H1 (cell line): ENCODE measurements around the gene GMFB. TPM values are rescaled to one million over a fixed set of nuclear protein-coding genes. Genes with fewer than 3 reads are reported as not detected.

Experiments used
- CTCF ChIA-PET: fragments of 300-600 bp; sonication (Branson Sonifier 250); formaldehyde crosslinking; loops from one replicate; lab custom pipeline; 2021; ENCODE audit not compliant: partially characterized antibody; lab: Charles Lee
- POLR2A ChIA-PET: fragments of 300-600 bp; sonication (Branson Sonifier 250); formaldehyde crosslinking; loops from one replicate; lab custom pipeline; 2021; ENCODE audit warnings: inconsistent platforms; ENCODE audit not compliant: partially characterized antibody; lab: Charles Lee
- DNase-seq, 2 experiments: peaks; one replicate each; pipeline versions ENCODE4 v3.0.0 to v3.0.0-alpha.2; 2010 to 2022; ENCODE audit warnings: low spot score in 2 of 2, low read depth in 1 of 2, mixed read lengths in 1 of 2
- FAIRE-seq: peaks from 2 replicates; lab custom pipeline; 2011; peaks lifted over from hg19 to GRCh38; lab: Jason Lieb, UNC
- H2AFZ ChIP-seq: 2 replicates; pipeline ENCODE4 v1.8.1; 2012; ENCODE audit warnings: low read length, inconsistent platforms
- H2AK5ac ChIP-seq: 2 replicates; pipeline ENCODE4 v1.6.1; 2013; ENCODE audit warnings: low read depth, low read length
- H2BK120ac ChIP-seq: replicated peaks from 2 replicates; pipeline ENCODE3; 2013; ENCODE audit warnings: low read depth, low read length, inconsistent platforms
- H2BK12ac ChIP-seq: 2 replicates; pipeline ENCODE4 v1.6.1; 2013; ENCODE audit warnings: low read depth, low read length
- H2BK15ac ChIP-seq: 2 replicates; pipeline ENCODE4 v1.6.1; 2013; ENCODE audit warnings: low read length
- H2BK20ac ChIP-seq: 2 replicates; pipeline ENCODE4 v1.6.1; 2013; ENCODE audit warnings: low read length
- H2BK5ac ChIP-seq: 2 replicates; pipeline ENCODE4 v1.6.1; 2013; ENCODE audit warnings: low read depth, low read length
- H3K14ac ChIP-seq: 2 replicates; pipeline ENCODE4 v1.6.1; 2013; ENCODE audit warnings: inconsistent platforms; ENCODE audit not compliant: insufficient read length
- H3K18ac ChIP-seq: 2 replicates; pipeline ENCODE4 v1.6.1; 2013; ENCODE audit warnings: low read length; ENCODE audit errors: extremely low read depth
- H3K23ac ChIP-seq: 2 replicates; pipeline ENCODE4 v1.6.1; 2013; ENCODE audit warnings: inconsistent platforms; ENCODE audit not compliant: insufficient read length
- H3K23me2 ChIP-seq: 2 replicates; pipeline ENCODE4 v1.6.1; 2013; ENCODE audit warnings: low read depth, low read length
- H3K27ac ChIP-seq: 2 replicates; pipeline ENCODE4 v1.6.1; 2011; ENCODE audit warnings: low read depth, low read length, inconsistent platforms
- H3K27me3 ChIP-seq, 4 experiments: replicated peaks in 1 of 4; 1 replicate in 1 of 4; 2 replicates in 3 of 4; pipeline versions ENCODE4 v1.6.1 to v1.8.1; 2011 to 2013; ENCODE audit warnings: low read length in 3 of 4, mild to moderate bottlenecking in 3 of 4, inconsistent platforms in 2 of 4, mixed read lengths in 2 of 4, moderate library complexity in 1 of 4; ENCODE audit not compliant: control insufficient read depth in 3 of 4, insufficient read depth in 3 of 4; ENCODE audit errors: extremely low read depth in 1 of 4
- H3K36me3 ChIP-seq, 4 experiments: 2 replicates each; pipeline versions ENCODE4 v1.6.1 to v1.8.1; 2011 to 2013; ENCODE audit warnings: mild to moderate bottlenecking in 4 of 4, low read length in 3 of 4, moderate library complexity in 2 of 4, control low read depth in 1 of 4, inconsistent platforms in 1 of 4; ENCODE audit not compliant: insufficient read depth in 4 of 4, control insufficient read depth in 2 of 4
- H3K4ac ChIP-seq: replicated peaks from 2 replicates; pipeline ENCODE3; 2013; ENCODE audit warnings: low read length, low read depth, mixed read lengths, inconsistent platforms; ENCODE audit not compliant: insufficient read length
- H3K4me1 ChIP-seq, 4 experiments: replicated peaks in 1 of 4; 1 replicate in 1 of 4; 2 replicates in 3 of 4; pipeline versions ENCODE4 v1.6.1 to v1.8.1; 2011 to 2013; ENCODE audit warnings: low read length in 3 of 4, inconsistent platforms in 2 of 4, mixed read lengths in 1 of 4; ENCODE audit not compliant: insufficient read depth in 4 of 4, control insufficient read depth in 3 of 4
- H3K4me2 ChIP-seq, 2 experiments: 2 replicates each; pipeline versions ENCODE4 v1.6.1 to v1.8.1; 2011 to 2013; ENCODE audit warnings: low read depth in 2 of 2, low read length in 2 of 2, control low read depth in 1 of 2, inconsistent platforms in 1 of 2, mild to moderate bottlenecking in 1 of 2; ENCODE audit not compliant: insufficient read depth in 1 of 2
- H3K4me3 ChIP-seq, 4 experiments: fragments of 200-600, 300-600 bp in 1 of 4; sonication (generic), shearing (Covaris generic), sonication (Bioruptor Twin) in 1 of 4; 2 replicates each; pipeline versions ENCODE4 v1.5.1 to v1.8.1; 2011 to 2016; ENCODE audit warnings: low read length in 4 of 4, low read depth in 3 of 4, control low read depth in 2 of 4, inconsistent platforms in 2 of 4, mild to moderate bottlenecking in 2 of 4, mixed read lengths in 1 of 4, moderate library complexity in 1 of 4; ENCODE audit not compliant: insufficient read depth in 2 of 4; ENCODE audit errors: extremely low read depth in 1 of 4
- H3K56ac ChIP-seq: replicated peaks from 2 replicates; pipeline ENCODE3; 2013; ENCODE audit warnings: low read depth, mild to moderate bottlenecking, mixed read lengths, low read length, inconsistent platforms; ENCODE audit not compliant: insufficient read length
- H3K79me1 ChIP-seq: 2 replicates; pipeline ENCODE4 v1.6.1; 2013; ENCODE audit warnings: low read depth, low read length, control low read depth
- H3K79me2 ChIP-seq, 2 experiments: 2 replicates each; pipeline versions ENCODE4 v1.6.1 to v1.8.1; 2012 to 2013; ENCODE audit warnings: low read length in 2 of 2, mild to moderate bottlenecking in 2 of 2, inconsistent platforms in 1 of 2; ENCODE audit not compliant: insufficient read depth in 2 of 2, control insufficient read depth in 1 of 2
- H3K9ac ChIP-seq, 4 experiments: replicated peaks in 1 of 4; 1 replicate in 1 of 4; 2 replicates in 3 of 4; pipeline versions ENCODE4 v1.6.1 to v1.8.1; 2011 to 2013; ENCODE audit warnings: low read depth in 3 of 4, low read length in 3 of 4, control low read depth in 2 of 4, mild to moderate bottlenecking in 2 of 4, moderate library complexity in 2 of 4, inconsistent platforms in 1 of 4; ENCODE audit errors: extremely low read depth in 1 of 4
- H3K9me3 ChIP-seq, 2 experiments: 2 replicates each; pipeline versions ENCODE4 v1.6.1 to v1.8.1; 2012 to 2013; ENCODE audit warnings: mild to moderate bottlenecking in 2 of 2, moderate library complexity in 2 of 2, control low read depth in 1 of 2, inconsistent platforms in 1 of 2, low read depth in 1 of 2, low read length in 1 of 2, mixed read lengths in 1 of 2; ENCODE audit not compliant: insufficient read depth in 2 of 2
- H4K20me1 ChIP-seq, 2 experiments: replicated peaks in 1 of 2; 2 replicates each; pipeline versions ENCODE3 to v1.8.1; 2011 to 2013; ENCODE audit warnings: inconsistent platforms in 2 of 2, low read length in 2 of 2, mild to moderate bottlenecking in 1 of 2; ENCODE audit not compliant: insufficient read depth in 2 of 2, control insufficient read depth in 1 of 2
- H4K5ac ChIP-seq: 2 replicates; pipeline ENCODE4 v1.6.1; 2013; ENCODE audit warnings: low read length, low read depth, mixed read lengths, inconsistent platforms; ENCODE audit not compliant: insufficient read length
- H4K8ac ChIP-seq: 2 replicates; pipeline ENCODE4 v1.8.0; 2013; ENCODE audit warnings: mild to moderate bottlenecking, moderate library complexity, low read length, inconsistent platforms; ENCODE audit not compliant: insufficient read depth; ENCODE audit errors: extremely low read depth
- H4K91ac ChIP-seq: replicated peaks from 2 replicates; pipeline ENCODE3; 2013; ENCODE audit warnings: low read length, mixed read lengths, inconsistent platforms; ENCODE audit not compliant: insufficient read length
- CHD1 ChIP-seq: IDR thresholded peaks from 2 replicates; pipeline ENCODE4 v1.6.1; 2012; ENCODE audit warnings: low read depth, low read length, improper control_type of control experiment
- CREB1 ChIP-seq: IDR thresholded peaks from 2 replicates; pipeline ENCODE4 v1.6.1; 2012; ENCODE audit warnings: inconsistent platforms
- MAFK ChIP-seq: IDR thresholded peaks from 2 replicates; pipeline ENCODE4 v1.6.1; 2012; ENCODE audit warnings: low read depth, mild to moderate bottlenecking, improper control_type of control experiment, low read length
- NANOG ChIP-seq: IDR thresholded peaks from 2 replicates; pipeline ENCODE4 v1.6.1; 2011; ENCODE audit warnings: low read length, low read depth, mild to moderate bottlenecking, inconsistent platforms; ENCODE audit not compliant: insufficient read depth, poor library complexity, severe bottlenecking
- NRF1 ChIP-seq: IDR thresholded peaks from 2 replicates; pipeline ENCODE4 v1.6.1; 2011; ENCODE audit warnings: mild to moderate bottlenecking, low read depth, low read length, improper control_type of control experiment
- RAD21 ChIP-seq, 2 experiments: IDR thresholded peaks in 1 of 2; conservative IDR thresholded peaks in 1 of 2; 2 replicates each; pipeline ENCODE4 v1.6.1; 2011; ENCODE audit warnings: low read depth in 2 of 2, low read length in 2 of 2, improper control_type of control experiment in 1 of 2, inconsistent platforms in 1 of 2, mild to moderate bottlenecking in 1 of 2, moderate library complexity in 1 of 2
- RBBP5 ChIP-seq: IDR thresholded peaks from 2 replicates; pipeline ENCODE4 v1.7.1; 2012; ENCODE audit warnings: low read depth, mild to moderate bottlenecking, inconsistent platforms, low read length, moderate library complexity, borderline replicate concordance
- SP1 ChIP-seq: IDR thresholded peaks from 2 replicates; pipeline ENCODE4 v1.6.1; 2011; ENCODE audit warnings: low read depth, low read length
- YY1 ChIP-seq: IDR thresholded peaks from 2 replicates; pipeline ENCODE4 v1.6.1; 2011; ENCODE audit warnings: low read depth, mild to moderate bottlenecking, low read length
- polyA plus RNA-seq, 7 experiments: library from polyadenylated mRNA; depleted of rRNA in 3 of 7; stranded (reverse) in 5 of 7; unstranded in 2 of 7; fragments of >200 nt in 5 of 7; fragments of 200-250 nt in 2 of 7; gene quantifications; 1 replicate in 5 of 7; 2 replicates in 1 of 7; 4 replicates in 1 of 7; pipeline versions ENCODE4 v1.2.1 to v1.2.3, GENCODE V29; 2011 to 2013; ENCODE audit warnings: missing spikeins in 2 of 7, mixed read lengths in 2 of 7
- total RNA-seq: library from RNA; stranded (reverse); fragmentation: NEBNext Ultra II Directional; extraction: Animal tissue kit (Norgen Biotek cat#: 25700); gene quantifications from 2 replicates; pipeline ENCODE4 v1.2.1, GENCODE V29; 2021
- TF ChIP-seq, protein P1 (sequence below), 3 experiments: IDR thresholded peaks; 1 replicate in 2 of 3; 2 replicates in 1 of 3; pipeline versions ENCODE4 v1.5.1 to v1.6.1; 2011; ENCODE audit warnings: low read length in 3 of 3, mild to moderate bottlenecking in 3 of 3, inconsistent platforms in 2 of 3, low read depth in 1 of 3, moderate library complexity in 1 of 3; ENCODE audit not compliant: insufficient read depth in 1 of 3; ENCODE audit errors: control extremely low read depth in 1 of 3

GMFB gene
- total and polyA plus RNA-seq, 2 of the 8 experiments (the other 6 are each of a cell fraction or from before 2014, with no cell fraction given), result 17.9 to 77.3 TPM

DNA sequence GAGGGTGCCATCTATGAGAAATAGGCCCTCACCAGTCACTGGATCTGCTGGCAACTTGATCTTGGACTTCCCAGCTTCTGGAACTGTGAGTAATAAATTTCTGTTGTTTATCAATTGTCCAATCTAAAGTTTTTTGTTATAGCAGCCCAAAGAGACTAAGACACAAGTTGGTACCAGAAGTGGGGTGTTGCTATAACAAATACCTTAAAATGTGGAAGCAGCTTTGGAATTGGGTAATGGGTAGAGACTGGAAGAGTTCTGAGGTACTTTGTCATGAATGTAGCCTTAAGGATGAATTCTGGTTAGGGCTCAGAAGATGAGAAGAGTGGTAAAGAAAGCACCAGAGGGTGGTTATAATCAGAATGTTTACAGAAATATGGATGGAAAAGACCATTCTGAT, 21.5 kb downstream of the GMFB start:
- no peak for FAIRE-seq
- Histone ChIP-seq H3K79me2 (no peaks in the 10 kb centered on the region), H2BK5ac (no peak overlapping the region), H3K4me1 (no peaks in the 10 kb centered on the region; a peak in 1 of 7 replicates), H2AK5ac (no peak overlapping the region), H2AFZ (no peak overlapping the region), H2BK120ac (no peak overlapping the region), H3K18ac (no peak overlapping the region), H2BK20ac (no peak overlapping the region), H4K20me1 (no peaks in the 10 kb centered on the region), H3K79me1 (no peaks in the 10 kb centered on the region), H3K23ac (no peak overlapping the region), H3K56ac (no peak overlapping the region), H3K27me3 (no peaks in the 10 kb centered on the region)
- CTCF ChIA-PET, result no interaction called here
- TF ChIP-seq RAD21 (IDR thresholded peaks at IDR 0.05 in 1 of 2, conservative IDR thresholded peaks at IDR 0.05 in 1 of 2; ENCODE audit: low read depth in 2 of 2, low read length in 2 of 2), result no peak
- no peak for TF ChIP-seq RBBP5
- TF ChIP-seq SP1, result no peak
- TF ChIP-seq, protein P1, sequence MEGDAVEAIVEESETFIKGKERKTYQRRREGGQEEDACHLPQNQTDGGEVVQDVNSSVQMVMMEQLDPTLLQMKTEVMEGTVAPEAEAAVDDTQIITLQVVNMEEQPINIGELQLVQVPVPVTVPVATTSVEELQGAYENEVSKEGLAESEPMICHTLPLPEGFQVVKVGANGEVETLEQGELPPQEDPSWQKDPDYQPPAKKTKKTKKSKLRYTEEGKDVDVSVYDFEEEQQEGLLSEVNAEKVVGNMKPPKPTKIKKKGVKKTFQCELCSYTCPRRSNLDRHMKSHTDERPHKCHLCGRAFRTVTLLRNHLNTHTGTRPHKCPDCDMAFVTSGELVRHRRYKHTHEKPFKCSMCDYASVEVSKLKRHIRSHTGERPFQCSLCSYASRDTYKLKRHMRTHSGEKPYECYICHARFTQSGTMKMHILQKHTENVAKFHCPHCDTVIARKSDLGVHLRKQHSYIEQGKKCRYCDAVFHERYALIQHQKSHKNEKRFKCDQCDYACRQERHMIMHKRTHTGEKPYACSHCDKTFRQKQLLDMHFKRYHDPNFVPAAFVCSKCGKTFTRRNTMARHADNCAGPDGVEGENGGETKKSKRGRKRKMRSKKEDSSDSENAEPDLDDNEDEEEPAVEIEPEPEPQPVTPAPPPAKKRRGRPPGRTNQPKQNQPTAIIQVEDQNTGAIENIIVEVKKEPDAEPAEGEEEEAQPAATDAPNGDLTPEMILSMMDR (IDR thresholded peaks at IDR 0.05; ENCODE audit: control extremely low read depth in 1 of 3, insufficient read depth in 1 of 3, low read depth in 1 of 3, low read length in 3 of 3), result no peak
- TF ChIP-seq NRF1, result no peak
- no peak for TF ChIP-seq CREB1
- TF ChIP-seq CHD1, result no peak
- TF ChIP-seq NANOG, result no peak
- no peak for TF ChIP-seq YY1
- TF ChIP-seq MAFK, result no peak
- TF ChIP-seq, all 59 proteins: peak for 0
- Histone ChIP-seq H3K4ac (no peak overlapping the region), H3K9me3 (peaks cover 0 to 13% of the 10 kb centered on the region in 2 experiments; a peak in 2 of 4 replicates), H3K4me2 (no peak overlapping the region), H4K8ac (no peak overlapping the region), H2BK12ac (no peak overlapping the region), H3K14ac (no peak overlapping the region), H3K36me3 (no peaks in the 10 kb centered on the region), H4K91ac (no peak overlapping the region), H3K27ac (no peak overlapping the region), H3K4me3 (no peak overlapping the region), H3K23me2 (no peaks in the 10 kb centered on the region), H3K9ac (no peak overlapping the region), H2BK15ac (no peak overlapping the region), H4K5ac (no peak overlapping the region)
- no peak for DNase-seq
- POLR2A ChIA-PET, result interaction anchor here (1.0 kb wide), 1 partner anchor 22 kb away, joined by 3 read pairs; the partner anchor contains the start of gene GMFB
